ENCODE results near the gene SH3TC2. TPM values are rescaled to one million over a fixed set of nuclear protein-coding genes. Genes with fewer than 3 reads are reported as not detected.

The SH3TC2 gene
- total and polyA plus RNA-seq, 12 donors, result 0.14 to 1.2 (median 0.46) TPM

DNA sequence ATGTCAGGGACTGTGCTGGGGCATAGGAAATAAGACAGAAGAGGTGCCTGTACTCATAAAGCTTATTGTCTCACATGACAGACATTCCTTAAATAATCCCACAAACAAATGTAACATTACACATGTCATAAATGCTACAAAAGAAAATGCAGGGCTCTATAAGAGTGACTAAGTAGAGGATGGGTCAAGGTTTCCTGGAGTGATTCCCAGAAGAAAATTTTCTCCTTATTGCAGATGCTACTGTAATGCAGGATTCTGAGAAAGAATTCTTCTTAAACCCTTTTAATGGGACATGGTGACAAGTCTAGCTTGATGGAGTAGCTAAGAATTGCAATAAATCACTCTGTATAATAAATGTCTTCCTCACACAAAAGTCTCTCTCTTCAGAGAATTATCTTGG, 55.7 kb downstream of the SH3TC2 start:
- no peaks in the 10 kb centered on the region for H3K4me1 ChIP-seq (replicated peaks in 1 of 2)
- H3K4me3 ChIP-seq, result no peak overlapping the region
- H3K27ac ChIP-seq, result no peak overlapping the region
- intact Hi-C loops (cut with DNase I), result loop anchor here in 1 of 2 donors (10.0 kb wide), 1 partner anchor 272 kb away; no protein-coding TSS in a partner anchor
- TF ChIP-seq POLR2A (IDR thresholded peaks at IDR 0.05), result no peak
- TF ChIP-seq, protein P1, sequence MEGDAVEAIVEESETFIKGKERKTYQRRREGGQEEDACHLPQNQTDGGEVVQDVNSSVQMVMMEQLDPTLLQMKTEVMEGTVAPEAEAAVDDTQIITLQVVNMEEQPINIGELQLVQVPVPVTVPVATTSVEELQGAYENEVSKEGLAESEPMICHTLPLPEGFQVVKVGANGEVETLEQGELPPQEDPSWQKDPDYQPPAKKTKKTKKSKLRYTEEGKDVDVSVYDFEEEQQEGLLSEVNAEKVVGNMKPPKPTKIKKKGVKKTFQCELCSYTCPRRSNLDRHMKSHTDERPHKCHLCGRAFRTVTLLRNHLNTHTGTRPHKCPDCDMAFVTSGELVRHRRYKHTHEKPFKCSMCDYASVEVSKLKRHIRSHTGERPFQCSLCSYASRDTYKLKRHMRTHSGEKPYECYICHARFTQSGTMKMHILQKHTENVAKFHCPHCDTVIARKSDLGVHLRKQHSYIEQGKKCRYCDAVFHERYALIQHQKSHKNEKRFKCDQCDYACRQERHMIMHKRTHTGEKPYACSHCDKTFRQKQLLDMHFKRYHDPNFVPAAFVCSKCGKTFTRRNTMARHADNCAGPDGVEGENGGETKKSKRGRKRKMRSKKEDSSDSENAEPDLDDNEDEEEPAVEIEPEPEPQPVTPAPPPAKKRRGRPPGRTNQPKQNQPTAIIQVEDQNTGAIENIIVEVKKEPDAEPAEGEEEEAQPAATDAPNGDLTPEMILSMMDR (IDR thresholded peaks at IDR 0.05), result no peak
- H3K9me3 ChIP-seq (replicated peaks in 1 of 3), result no peaks in the 10 kb centered on the region
- H3K36me3 ChIP-seq (replicated peaks in 1 of 2), result no peaks in the 10 kb centered on the region
- no peak for DNase-seq
- no peaks in the 10 kb centered on the region for H3K27me3 ChIP-seq

DNA sequence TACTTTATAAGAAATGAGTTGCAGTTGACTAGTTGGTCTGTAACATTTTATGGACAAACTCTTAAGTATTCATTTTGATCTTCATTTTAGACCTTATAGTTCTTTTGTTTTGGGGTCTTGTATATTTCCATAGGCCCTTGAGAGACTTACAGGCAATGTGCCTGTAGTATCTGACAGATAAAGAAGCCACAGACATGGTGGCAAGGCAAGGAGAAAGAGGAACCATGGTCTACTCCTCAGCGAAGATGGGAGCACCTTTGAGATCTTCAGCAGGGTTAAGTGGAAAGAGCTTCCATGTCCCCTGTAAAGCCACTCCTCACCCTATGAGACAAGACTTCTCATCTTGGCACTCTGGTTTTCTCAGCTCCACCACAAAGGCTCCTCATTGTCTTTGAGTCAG, 56.4 kb downstream of the SH3TC2 start:
- Histone ChIP-seq H3K9me3 (replicated peaks in 1 of 3) (no peaks in the 10 kb centered on the region), H3K4me3 (no peak overlapping the region), H3K36me3 (replicated peaks in 1 of 2) (no peaks in the 10 kb centered on the region), H3K27me3 (no peaks in the 10 kb centered on the region), H3K27ac (no peak overlapping the region), H3K4me1 (replicated peaks in 1 of 2) (no peaks in the 10 kb centered on the region)
- WGBS, 4 donors, result 85 to 96% (median 92%) methylated on average over 1 of the region's 1 CpG
- intact Hi-C loops (cut with DNase I), result loop anchor here in 1 of 2 donors (10.0 kb wide), 1 partner anchor 272 kb away; no protein-coding TSS in a partner anchor
- TF ChIP-seq POLR2A (IDR thresholded peaks at IDR 0.05), result no peak
- TF ChIP-seq, protein P1 (IDR thresholded peaks at IDR 0.05), result no peak
- no peak for DNase-seq

DNA sequence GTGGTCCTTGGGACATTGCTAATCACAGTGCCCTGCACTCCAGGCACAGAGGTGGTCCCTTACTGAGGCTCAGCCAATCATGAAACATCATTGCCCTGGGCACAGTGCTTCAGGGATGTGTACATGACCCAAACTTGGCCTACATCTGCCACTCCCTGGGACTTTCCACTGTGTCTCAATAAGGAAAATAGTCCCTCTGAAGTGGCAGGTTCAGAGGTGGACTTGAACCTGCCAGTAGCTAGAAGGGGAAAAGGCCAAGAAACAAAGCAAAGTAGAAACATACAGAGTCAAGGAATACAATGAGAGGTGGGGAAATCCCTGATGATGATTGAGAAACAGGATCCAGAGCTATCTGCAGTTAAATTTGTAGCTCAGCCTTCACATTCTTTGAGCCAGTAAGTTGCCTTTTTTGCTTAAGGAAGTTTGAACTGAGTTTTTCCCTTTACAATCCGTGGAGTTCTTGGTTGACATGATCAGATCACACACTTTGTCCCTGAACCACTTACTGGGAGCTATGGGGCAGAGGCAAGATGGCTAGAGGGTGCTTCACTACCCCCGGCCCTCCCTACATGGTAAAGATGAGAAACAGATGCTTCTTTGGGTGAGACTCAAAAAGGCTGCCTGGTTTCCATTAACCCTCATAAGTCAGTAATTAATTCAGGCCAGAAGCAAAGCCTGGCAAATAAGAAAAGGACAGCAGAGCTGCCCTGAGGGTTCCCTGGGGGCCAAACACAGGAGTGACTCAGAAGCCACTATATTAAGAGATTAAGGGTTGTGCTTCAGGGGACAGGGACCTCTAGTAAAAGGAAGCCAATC, 57.6 kb downstream of the SH3TC2 start:
- no peaks in the 10 kb centered on the region for H3K9me3 ChIP-seq (replicated peaks in 1 of 3)
- TF ChIP-seq POLR2A (IDR thresholded peaks at IDR 0.05), result no peak
- TF ChIP-seq, protein P1 (IDR thresholded peaks at IDR 0.05), result no peak
- WGBS, 4 donors, result 54 to 59% (median 57%) methylated on average over 2 of the region's 2 CpGs
- no peaks in the 10 kb centered on the region for H3K27me3 ChIP-seq
- H3K27ac ChIP-seq, result no peak overlapping the region
- H3K4me1 ChIP-seq (replicated peaks in 1 of 2), result no peaks in the 10 kb centered on the region
- DNase-seq, result no peak
- H3K4me3 ChIP-seq, result no peak overlapping the region
- no peaks in the 10 kb centered on the region for H3K36me3 ChIP-seq (replicated peaks in 1 of 2)
- intact Hi-C loops (cut with DNase I), result loop anchor here in 1 of 2 donors (10.0 kb wide), 1 partner anchor 270 kb away; no protein-coding TSS in a partner anchor

- intact Hi-C loops (cut with DNase I), result loop anchor here in 1 of 2 donors (10.0 kb wide), 1 partner anchor 270 kb away; no protein-coding TSS in a partner anchor
- TF ChIP-seq, protein P1 (IDR thresholded peaks at IDR 0.05), result no peak
- no peak for TF ChIP-seq POLR2A (IDR thresholded peaks at IDR 0.05)
- Histone ChIP-seq H3K4me1 (replicated peaks in 1 of 2) (no peaks in the 10 kb centered on the region), H3K27me3 (no peaks in the 10 kb centered on the region), H3K4me3 (no peak overlapping the region), H3K9me3 (replicated peaks in 1 of 3) (no peaks in the 10 kb centered on the region), H3K36me3 (replicated peaks in 1 of 2) (no peaks in the 10 kb centered on the region), H3K27ac (no peak overlapping the region)
- no peak for DNase-seq
- WGBS, 4 donors, result 63 to 93% (median 88%) methylated on average over 3 to 6 of the region's 6 CpGs
These were observed 58.3 kb downstream of the SH3TC2 start for GRCh38 chr5:149004559-149004958.
